Measurements from ENCODE around the gene CBX3.
"Not testable (repeated sequence)": the region's sequence is repeated elsewhere in the genome, so short reads cannot be mapped to it uniquely, and the experiment has no call there.

The CBX3 gene

GRCh38 chr7:26169271-26169670 lies 32.3 kb upstream of the CBX3 start:
- no peak for DNase-seq

GRCh38 chr7:26170663-26171062 lies 30.9 kb upstream of the CBX3 start:
- no peak for DNase-seq

GRCh38 chr7:26171601-26172000 lies 29.9 kb upstream of the CBX3 start:
- DNase-seq: no peak

GRCh38 chr7:26172048-26172447 lies 29.5 kb upstream of the CBX3 start:
- DNase-seq: no peak

- DNase-seq: not testable (repeated sequence)
These were observed 25.6 kb upstream of the CBX3 start for GRCh38 chr7:26175903-26176302.

GRCh38 chr7:26176696-26177095 lies 24.8 kb upstream of the CBX3 start:
- DNase-seq: not testable (repeated sequence)

- not testable (repeated sequence) for DNase-seq
These were observed 24.3 kb upstream of the CBX3 start for GRCh38 chr7:26177269-26177668.

- no peak for DNase-seq
These were observed 23.1 kb upstream of the CBX3 start for GRCh38 chr7:26178272-26178960.

GRCh38 chr7:26179422-26179821 lies 22.1 kb upstream of the CBX3 start:
- no peak for DNase-seq

- DNase-seq: no peak
These were observed 21.6 kb upstream of the CBX3 start for GRCh38 chr7:26179826-26180497.

- DNase-seq: no peak
These were observed 20.8 kb upstream of the CBX3 start for GRCh38 chr7:26180792-26181198.

GRCh38 chr7:26181474-26182227 lies 19.9 kb upstream of the CBX3 start:
- no peak for DNase-seq

GRCh38 chr7:26182283-26182682 lies 19.3 kb upstream of the CBX3 start:
- DNase-seq: peak in 1 of 58 donors; percentile 9

GRCh38 chr7:26182706-26183105 lies 18.8 kb upstream of the CBX3 start:
- DNase-seq: no peak

- no peak for DNase-seq
These were observed 17.8 kb upstream of the CBX3 start for GRCh38 chr7:26183545-26184280.

GRCh38 chr7:26184281-26185101 lies 17.1 kb upstream of the CBX3 start:
- DNase-seq: not testable (repeated sequence)

- DNase-seq: no peak
These were observed 16.3 kb upstream of the CBX3 start for GRCh38 chr7:26185131-26185843.

- no peak for DNase-seq
These were observed 15.7 kb upstream of the CBX3 start for GRCh38 chr7:26185844-26186180.

GRCh38 chr7:26186364-26187311 lies 14.9 kb upstream of the CBX3 start:
- DNase-seq: no peak
